ENCODE data around the gene MACROD2. TPM values are rescaled to one million over a fixed set of nuclear protein-coding genes. Genes with fewer than 3 reads are reported as not detected.

MACROD2 gene
- total and polyA plus RNA-seq, 2 of the 4 experiments (the other 2 are of a cell fraction) = not detected

- Histone ChIP-seq H3K4ac (ENCODE audit: low read depth, low read length) (no peak overlapping the region), H3K14ac (replicated peaks; ENCODE audit: low read depth, low read length) (no peak overlapping the region), H2BK5ac (ENCODE audit: low read depth, low read length, poor library complexity, severe bottlenecking) (no peak overlapping the region), H2AK9ac (replicated peaks; ENCODE audit: low read depth, low read length, poor library complexity) (no peak overlapping the region), H3K4me2 (ENCODE audit: low read depth, low read length) (no peak overlapping the region), H3K36me3 (ENCODE audit: control insufficient read depth, insufficient read depth, low read length) (no peaks in the 10 kb centered on the region), H2AK5ac (ENCODE audit: low read depth, low read length) (no peak overlapping the region), H3K9me3 (ENCODE audit: control insufficient read depth, insufficient read depth, low read length) (peaks cover 7% of the 10 kb centered on the region), H4K91ac (ENCODE audit: insufficient read depth, low read depth, low read length) (no peak overlapping the region), H2BK20ac (ENCODE audit: low read depth, low read length) (no peak overlapping the region), H4K5ac (ENCODE audit: low read depth, low read length) (no peak overlapping the region), H3K27ac (ENCODE audit: insufficient read depth, low read length) (no peak overlapping the region), H3K27me3 (ENCODE audit: control insufficient read depth, insufficient read depth, low read length) (no peaks in the 10 kb centered on the region), H3K56ac (ENCODE audit: extremely low read depth, insufficient read depth, low read length) (no peak overlapping the region), H3K9ac (ENCODE audit: low read depth, low read length) (no peak overlapping the region), H4K8ac (ENCODE audit: low read depth in 2 of 2, low read length in 2 of 2) (no peak overlapping the region), H3K9me1 (ENCODE audit: insufficient read depth, low read length) (no peaks in the 10 kb centered on the region), H3K18ac (ENCODE audit: low read depth, low read length) (no peak overlapping the region), H2BK120ac (ENCODE audit: low read depth, low read length) (no peak overlapping the region), H2AFZ (replicated peaks; ENCODE audit: low read length, poor library complexity) (no peak overlapping the region), H3K4me3 (ENCODE audit: insufficient read depth, low read depth, low read length) (no peak overlapping the region), H4K20me1 (ENCODE audit: insufficient read depth, low read length) (no peaks in the 10 kb centered on the region), H3K79me1 (ENCODE audit: low read depth in 1 of 2, low read length in 2 of 2) (no peaks in the 10 kb centered on the region), H3K23ac (ENCODE audit: low read depth, low read length) (no peak overlapping the region), H2BK15ac (ENCODE audit: low read depth, low read length) (no peak overlapping the region), H3K4me1 (ENCODE audit: control insufficient read depth, insufficient read depth, low read length) (no peaks in the 10 kb centered on the region)
- ChIA-PET POLR2A (ENCODE audit: unreplicated experiment) (no interaction called here), CTCF (no interaction called here)
- DNase-seq = no peak
- intact Hi-C loops (cut with micrococcal nuclease) = no loop called here
- no CpG with 5 or more reads among the region's 1 CpG for WGBS, 2 experiments (ENCODE audit: extremely low coverage in 2 of 2, insufficient read length in 1 of 2)
- no peak for TF ChIP-seq CHD1 (IDR thresholded peaks at IDR 0.05; ENCODE audit: low read depth, low read length)
- no peak for TF ChIP-seq RFX5 (IDR thresholded peaks at IDR 0.05; ENCODE audit: low read depth, low read length)
- TF ChIP-seq FOS (IDR thresholded peaks at IDR 0.05; ENCODE audit: low read depth, low read length) = no peak
- TF ChIP-seq NFE2L2 (IDR thresholded peaks at IDR 0.05; ENCODE audit: low read depth, low read length) = no peak
- TF ChIP-seq BHLHE40 (IDR thresholded peaks at IDR 0.05; ENCODE audit: low read depth, low read length) = no peak
- TF ChIP-seq SMC3 (IDR thresholded peaks at IDR 0.05; ENCODE audit: low read depth, low read length) = no peak
- TF ChIP-seq MAZ (IDR thresholded peaks at IDR 0.05; ENCODE audit: borderline replicate concordance, low read depth, low read length) = no peak
- no peak for TF ChIP-seq USF2 (IDR thresholded peaks at IDR 0.05; ENCODE audit: low read depth, low read length)
- TF ChIP-seq RCOR1 (IDR thresholded peaks at IDR 0.05; ENCODE audit: insufficient replicate concordance, low read length) = no peak
- no peak for ATAC-seq (ENCODE audit: low read depth)
- in situ Hi-C loops (cut with MboI; ENCODE audit: low sequenced_read_pairs) = no loop called here
- dilution Hi-C loops (cut with HindIII; ENCODE audit: low sequenced_read_pairs, unreplicated experiment) = no loop called here
- BruUV-seq (replicated peaks) = no TSS peak
Measured at GRCh38 chr20:16017656-16018055, 2022.3 kb downstream of the MACROD2 start.

All from IMR-90 (cell line).